GM12873 (cell line): ENCODE results near the gene ZBTB46.
A peak's percentile ranks its signal among the peaks of the same experiment; 100 is the strongest.

Experiments used
- CTCF ChIP-seq: IDR thresholded peaks from 2 replicates; pipeline ENCODE4 v1.5.1; 2012; ENCODE audit warnings: low read depth, mild to moderate bottlenecking, moderate library complexity, low read length, control low read depth; ENCODE audit not compliant: insufficient read depth; ENCODE audit errors: missing control alignments

Gene ZBTB46

GRCh38 chr20:63706852-63707557 is 124.1 kb downstream of the ZBTB46 start:
- peak; percentile 87 for TF ChIP-seq CTCF

GRCh38 chr20:63706027-63706695 is 124.9 kb downstream of the ZBTB46 start:
- TF ChIP-seq CTCF, result no peak

- no peak for TF ChIP-seq CTCF
These were observed 125.6 kb downstream of the ZBTB46 start for GRCh38 chr20:63705232-63706026.

GRCh38 chr20:63704749-63705117 is 126.3 kb downstream of the ZBTB46 start:
- no peak for TF ChIP-seq CTCF

GRCh38 chr20:63703976-63704748 is 126.9 kb downstream of the ZBTB46 start:
- no peak for TF ChIP-seq CTCF

GRCh38 chr20:63703471-63703975 is 127.5 kb downstream of the ZBTB46 start:
- TF ChIP-seq CTCF, result no peak
